GM19438 (cell line): ENCODE results near the gene TNIK.
A peak's percentile ranks its signal among the peaks of the same experiment; 100 is the strongest.
"Not testable (repeated sequence)": the region's sequence is repeated elsewhere in the genome, so short reads cannot be mapped to it uniquely, and the experiment has no call there.

Experiments used
- ATAC-seq: cut with Tn5 transposase; IDR thresholded peaks from one replicate; pipeline ENCODE4 v1.9.1; 2021; ENCODE audit warnings: low read depth; ENCODE audit not compliant: unreplicated experiment

Gene TNIK

DNA sequence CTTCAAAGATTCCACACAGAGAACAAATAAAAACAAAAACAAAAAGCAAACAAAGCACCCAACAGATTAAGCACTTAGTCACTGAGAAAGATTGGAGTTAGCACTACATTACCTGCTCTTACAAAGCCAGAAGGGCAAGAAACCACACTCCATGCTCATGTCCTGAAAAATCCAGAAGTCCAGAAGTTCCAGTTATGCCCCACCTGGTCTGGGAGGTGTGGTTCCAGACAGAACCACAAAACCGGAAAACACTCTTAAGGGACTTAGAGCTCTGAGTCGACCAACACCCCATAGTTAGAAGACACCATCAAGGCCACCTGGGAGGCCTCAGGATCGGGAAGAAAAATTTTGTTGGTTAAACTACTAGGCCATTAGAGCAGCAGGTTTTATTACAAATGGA lies 88.9 kb downstream of the TNIK start:
- ATAC-seq = no peak

- no peak for ATAC-seq
Measured at GRCh38 chr3:171369156-171369555, 91.0 kb downstream of the TNIK start.

GRCh38 chr3:171366738-171367137 lies 93.5 kb downstream of the TNIK start:
- ATAC-seq = not testable (repeated sequence)

- no peak for ATAC-seq
Measured at GRCh38 chr3:171366043-171366442, 94.2 kb downstream of the TNIK start.

- ATAC-seq = no peak
Measured at GRCh38 chr3:171365489-171365888, 94.7 kb downstream of the TNIK start.

GRCh38 chr3:171364500-171364899 lies 95.7 kb downstream of the TNIK start:
- ATAC-seq = no peak

DNA sequence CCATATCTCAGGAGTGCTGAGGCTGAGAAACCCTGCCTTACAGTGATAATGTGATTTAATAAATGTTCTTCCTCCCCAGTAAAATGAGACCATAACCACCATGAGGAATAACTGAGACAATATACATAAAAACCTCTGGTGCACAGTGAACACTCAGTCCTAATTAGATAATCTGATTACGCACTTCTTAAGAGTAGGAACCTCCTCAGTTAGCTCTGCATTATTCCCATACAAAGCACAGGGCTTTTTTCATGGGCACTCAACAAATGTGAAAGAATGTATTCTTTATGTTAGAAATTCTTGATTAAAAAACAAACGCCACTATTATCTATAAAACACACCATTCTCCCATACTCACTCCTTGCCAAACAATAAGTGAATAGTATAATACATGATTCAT lies 97.0 kb downstream of the TNIK start:
- ATAC-seq = no peak

GRCh38 chr3:171362575-171362974 lies 97.6 kb downstream of the TNIK start:
- ATAC-seq = no peak

GRCh38 chr3:171358881-171359198 lies 101.4 kb downstream of the TNIK start:
- ATAC-seq = no peak

- no peak for ATAC-seq
Measured at GRCh38 chr3:171358181-171358880, 101.9 kb downstream of the TNIK start.

DNA sequence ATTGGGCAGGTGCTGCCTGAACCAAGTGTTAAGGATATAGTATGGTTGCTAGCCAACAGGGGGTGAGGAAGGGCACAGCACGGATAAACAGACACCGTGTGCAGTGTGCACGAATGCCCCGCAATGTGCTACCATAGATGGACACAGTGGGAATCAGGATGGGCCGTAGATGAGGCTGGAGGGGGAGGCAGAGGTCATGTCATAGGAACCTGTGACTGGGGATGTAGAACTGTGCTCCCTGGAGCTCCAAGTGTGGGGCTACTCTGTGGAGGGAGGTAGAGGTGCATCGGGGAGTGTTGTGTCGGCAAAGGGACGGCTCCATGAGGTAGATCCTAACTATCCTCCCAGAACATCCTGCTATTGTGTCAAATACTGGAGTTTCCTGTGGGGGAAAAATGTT lies 102.5 kb downstream of the TNIK start:
- no peak for ATAC-seq

GRCh38 chr3:171356251-171356650 lies 104.0 kb downstream of the TNIK start:
- no peak for ATAC-seq

- no peak for ATAC-seq
Measured at GRCh38 chr3:171354706-171355582, 105.3 kb downstream of the TNIK start.

DNA sequence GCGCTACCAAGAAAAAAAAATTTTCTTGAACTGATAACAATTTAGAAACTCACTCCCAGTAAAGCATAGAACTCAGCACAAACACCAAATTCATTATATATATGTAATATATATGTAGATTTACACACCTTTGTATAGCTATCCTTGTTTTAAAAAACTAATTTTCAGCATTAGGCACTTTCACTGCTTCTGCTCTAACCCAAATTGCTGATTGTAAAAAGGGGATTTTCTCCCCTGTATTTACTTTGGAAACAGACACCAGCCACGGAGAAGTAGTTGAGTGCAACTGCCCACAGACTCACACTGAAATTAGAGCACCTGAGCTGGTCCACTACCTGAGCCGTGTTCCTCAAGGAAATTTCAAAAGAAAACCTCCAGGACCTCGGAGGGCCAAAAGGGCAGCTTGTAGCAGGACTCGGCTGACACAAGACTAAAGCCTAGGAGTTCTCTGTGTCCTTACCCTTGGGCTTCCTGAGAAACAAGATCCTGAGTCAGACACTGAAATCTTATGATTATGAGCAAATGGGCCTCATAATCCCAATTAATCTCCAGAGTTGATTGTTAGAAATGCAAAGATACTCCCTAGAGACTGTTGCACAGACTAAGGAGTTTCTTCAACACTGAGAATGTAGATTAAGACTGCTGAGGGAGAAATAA lies 106.0 kb downstream of the TNIK start:
- ATAC-seq = no peak

GRCh38 chr3:171353423-171353822 lies 106.8 kb downstream of the TNIK start:
- no peak for ATAC-seq

DNA sequence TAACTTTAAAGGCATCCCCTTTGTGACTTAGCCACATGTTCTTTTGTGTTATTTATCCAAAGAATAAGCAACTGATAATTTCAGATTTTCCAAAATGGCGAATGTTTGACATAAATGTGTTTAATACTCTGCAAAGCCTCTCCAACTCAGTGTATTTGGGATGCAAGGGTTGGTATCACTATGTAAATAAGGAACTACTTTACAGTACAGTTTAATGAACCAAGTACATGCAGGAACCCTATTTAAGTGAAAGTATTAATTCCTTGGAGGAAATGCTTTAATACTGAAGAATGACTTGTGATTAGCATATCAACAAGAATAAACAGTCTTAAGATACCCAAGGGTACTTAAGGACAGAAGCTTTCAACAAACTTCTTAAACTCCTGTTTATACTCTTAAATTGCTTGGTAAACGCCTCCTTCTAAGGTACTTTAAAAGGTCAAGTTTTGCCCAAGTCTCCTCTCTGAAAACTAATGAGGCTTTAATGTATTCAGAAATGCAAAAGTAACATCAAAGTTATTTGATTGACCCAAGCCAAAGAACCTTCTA lies 107.7 kb downstream of the TNIK start:
- ATAC-seq = no peak

- ATAC-seq = no peak
Measured at GRCh38 chr3:171351676-171352075, 108.5 kb downstream of the TNIK start.

- no peak for ATAC-seq
Measured at GRCh38 chr3:171350364-171350763, 109.8 kb downstream of the TNIK start.

- ATAC-seq = no peak
Measured at GRCh38 chr3:171349392-171349791, 110.8 kb downstream of the TNIK start.

GRCh38 chr3:171348121-171348520 lies 112.1 kb downstream of the TNIK start:
- ATAC-seq = peak; percentile 11

GRCh38 chr3:171347301-171348039 lies 112.7 kb downstream of the TNIK start:
- ATAC-seq = peak; percentile 69
